GM12891 (cell line): Measurements from ENCODE around the gene KEAP1.

Experiments used
- PAX5 ChIP-seq: IDR thresholded peaks from 2 replicates; pipeline ENCODE4 v1.6.1; 2011; ENCODE audit warnings: low read length, moderate library complexity, mild to moderate bottlenecking; ENCODE audit not compliant: insufficient read depth, severe bottlenecking
- POLR2A ChIP-seq: IDR thresholded peaks from 2 replicates; pipeline ENCODE4 v1.6.1; 2011; ENCODE audit warnings: low read depth, low read length, control low read depth
- POLR2AphosphoS5 ChIP-seq: IDR thresholded peaks from 2 replicates; pipeline ENCODE4 v1.6.1; 2011; ENCODE audit warnings: low read depth, low read length, control low read depth
- POU2F2 ChIP-seq: IDR thresholded peaks from 2 replicates; pipeline ENCODE4 v1.6.1; 2011; ENCODE audit warnings: low read depth, mild to moderate bottlenecking, control low read depth, low read length, moderate library complexity
- SPI1 ChIP-seq: IDR thresholded peaks from 2 replicates; pipeline ENCODE4 v1.6.1; 2011; ENCODE audit warnings: low read depth, low read length, control low read depth
- TAF1 ChIP-seq: IDR thresholded peaks from 2 replicates; pipeline ENCODE4 v1.6.1; 2011; ENCODE audit warnings: low read depth, low read length, control low read depth

GRCh38 chr19:10454267-10454666 lies 48.9 kb downstream of the KEAP1 start:
- no peak for TF ChIP-seq POLR2A
- TF ChIP-seq TAF1 = no peak
- TF ChIP-seq POLR2AphosphoS5 = no peak
- TF ChIP-seq POU2F2 = no peak
- no peak for TF ChIP-seq SPI1
- no peak for TF ChIP-seq PAX5
